HG03159 (cell line): Measurements from ENCODE around the gene LIPM.

ENCODE experiments used
- ATAC-seq: cut with Tn5 transposase; IDR thresholded peaks from one replicate; pipeline ENCODE4 v1.9.1; 2021; ENCODE audit warnings: mild to moderate bottlenecking, moderate library complexity; ENCODE audit not compliant: unreplicated experiment

The LIPM gene

DNA sequence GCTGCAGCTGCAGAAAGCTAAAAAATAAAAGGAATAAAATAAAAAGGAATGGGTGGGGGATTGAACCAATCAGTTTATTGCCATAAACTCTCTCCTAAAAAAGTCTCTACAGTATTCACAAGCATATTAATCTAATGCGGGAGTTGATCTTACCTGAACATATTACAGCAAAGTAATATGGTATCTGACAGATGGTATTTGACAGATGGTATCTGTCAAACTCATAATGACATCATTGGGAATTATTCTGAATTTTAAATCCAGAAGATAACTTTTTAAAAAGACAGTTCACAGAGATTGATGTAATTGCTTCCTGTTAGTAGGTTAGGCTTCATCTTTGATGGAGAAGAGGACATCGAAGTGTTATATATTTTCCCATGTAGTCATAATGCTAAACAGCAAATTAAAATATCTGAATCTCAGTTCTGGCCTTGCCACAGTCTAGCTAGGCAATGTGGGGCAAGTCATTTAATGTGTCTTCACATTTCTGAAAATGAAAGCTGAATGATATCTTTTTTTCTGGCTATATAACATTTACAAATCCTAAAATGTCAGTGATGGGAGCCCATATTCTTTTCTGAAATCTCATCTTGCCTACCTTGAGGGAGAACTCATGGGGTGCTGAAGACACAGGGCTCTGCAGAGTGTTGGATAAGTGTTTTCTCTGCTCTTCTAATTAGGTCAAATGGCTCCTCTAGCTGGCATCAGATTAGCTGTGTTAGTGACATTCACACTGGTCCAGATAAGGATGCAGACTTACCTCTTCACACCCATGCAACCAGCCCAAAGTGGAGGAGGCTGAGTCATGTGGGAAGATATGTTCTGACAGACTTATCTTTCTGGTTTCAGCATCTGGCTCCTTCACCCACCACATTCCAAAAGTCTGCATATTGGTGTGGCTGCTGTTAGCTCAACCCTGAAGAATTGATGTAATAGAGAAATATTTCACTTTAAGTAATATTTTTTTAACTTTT lies 2.1 kb upstream of the LIPM start:
- ATAC-seq = no peak

DNA sequence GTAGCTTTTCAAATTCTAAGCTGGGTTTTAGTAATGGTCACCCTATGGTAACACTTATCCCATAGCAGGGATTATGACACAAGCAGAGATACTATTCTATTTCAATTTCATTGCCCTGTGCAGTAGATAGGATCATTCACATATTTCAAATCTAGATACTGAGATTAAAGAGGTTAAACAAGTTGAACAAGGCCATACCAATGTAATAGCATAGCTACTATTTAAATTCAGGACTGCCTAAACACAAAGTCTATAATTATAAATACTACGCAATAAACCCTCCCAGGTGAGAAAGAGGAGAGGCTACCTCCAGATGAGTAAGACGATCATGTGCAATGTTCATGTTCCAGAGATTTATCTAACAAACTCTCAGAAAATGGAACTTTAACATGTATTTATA lies 1.1 kb downstream of the LIPM start:
- ATAC-seq = no peak

DNA sequence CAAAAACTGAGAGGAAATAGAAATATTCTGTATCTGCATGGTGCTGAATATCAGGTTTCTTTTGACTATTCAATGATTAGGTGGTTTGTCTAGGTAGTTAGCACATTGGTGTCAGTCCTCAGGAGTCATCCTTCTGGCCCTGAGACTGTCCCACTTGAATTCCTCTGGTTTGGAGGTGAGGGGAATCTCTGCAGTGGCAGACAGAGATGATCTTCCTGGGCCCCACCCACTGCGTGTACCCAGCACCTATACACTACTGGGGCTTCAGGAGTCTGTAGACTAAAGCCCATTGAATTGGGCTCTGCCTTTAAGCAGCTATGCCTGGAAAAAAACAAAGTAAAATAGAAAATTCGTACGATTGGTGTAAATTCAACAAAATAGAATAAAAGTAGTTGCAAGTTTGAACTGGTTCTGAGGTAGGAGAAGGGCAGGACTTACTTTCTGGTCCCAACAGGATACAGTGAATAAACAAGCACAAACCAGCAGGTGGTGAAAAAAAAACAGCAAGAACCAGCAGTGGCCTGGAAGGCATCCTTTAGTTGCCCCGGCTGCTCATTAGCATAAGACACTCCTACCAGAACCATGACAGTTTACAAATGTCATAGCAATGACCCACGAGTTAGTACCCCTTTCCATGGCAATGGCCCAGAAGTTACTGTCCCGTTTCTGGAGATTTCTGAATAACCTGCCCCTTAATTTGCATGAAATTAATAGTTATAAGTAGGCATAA lies 1.7 kb downstream of the LIPM start:
- ATAC-seq = no peak

DNA sequence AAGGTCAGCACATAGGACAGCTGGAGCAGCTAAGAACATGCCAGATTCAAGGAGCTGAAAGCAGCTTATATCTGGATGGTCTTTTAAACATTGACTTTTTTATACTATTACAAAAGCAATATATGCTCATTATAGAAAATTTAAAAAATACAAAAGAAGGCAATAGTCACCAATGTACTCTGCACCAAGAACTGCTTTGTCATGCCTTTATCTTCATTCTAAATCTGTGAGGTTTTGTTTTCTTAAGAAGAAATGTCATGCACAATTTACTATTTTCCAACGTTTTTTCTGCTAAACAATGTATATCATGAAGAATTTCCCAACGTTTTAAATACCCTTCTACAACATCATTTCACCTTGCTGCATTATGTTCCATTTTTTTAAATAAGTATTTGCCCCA lies 2.8 kb downstream of the LIPM start:
- ATAC-seq = no peak

DNA sequence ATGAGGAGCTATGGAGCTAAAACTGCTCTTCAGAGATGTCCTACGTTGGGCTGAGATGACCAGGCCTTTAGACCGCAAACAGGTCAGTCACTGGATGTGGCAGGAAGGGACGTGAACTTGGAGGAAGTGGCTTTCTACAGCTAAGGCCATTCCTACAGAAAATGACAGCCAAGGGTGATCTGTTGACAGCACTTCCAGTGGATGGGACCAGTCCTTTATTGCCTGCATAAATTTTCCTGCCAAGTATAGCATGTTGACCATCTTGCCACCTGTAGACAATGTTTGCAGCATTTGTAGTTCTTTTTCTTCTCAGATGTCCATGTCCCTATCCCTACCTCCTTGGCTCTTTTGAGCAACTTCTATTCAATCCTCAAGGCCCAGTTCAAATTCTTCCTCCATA lies 3.4 kb downstream of the LIPM start:
- ATAC-seq = no peak

DNA sequence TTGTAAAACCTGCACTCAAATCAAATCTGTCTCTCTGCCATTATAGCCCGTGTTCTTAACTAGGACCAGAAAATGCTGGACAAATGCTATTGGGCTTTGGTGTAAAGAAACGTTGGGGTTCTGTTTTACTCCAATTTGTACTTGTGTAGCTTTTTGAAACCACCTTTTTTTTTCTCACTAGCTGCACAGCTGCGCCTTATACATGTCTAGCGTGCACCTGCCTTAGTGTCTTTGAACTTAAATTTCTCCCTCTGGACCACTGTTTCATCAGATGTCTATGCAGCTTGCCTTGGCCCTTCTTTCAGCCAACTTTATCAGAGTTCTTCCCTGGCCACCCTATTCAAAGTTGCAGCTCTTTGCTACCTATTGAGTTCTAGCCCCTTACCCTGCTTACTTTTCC lies 7.1 kb downstream of the LIPM start:
- ATAC-seq = no peak

DNA sequence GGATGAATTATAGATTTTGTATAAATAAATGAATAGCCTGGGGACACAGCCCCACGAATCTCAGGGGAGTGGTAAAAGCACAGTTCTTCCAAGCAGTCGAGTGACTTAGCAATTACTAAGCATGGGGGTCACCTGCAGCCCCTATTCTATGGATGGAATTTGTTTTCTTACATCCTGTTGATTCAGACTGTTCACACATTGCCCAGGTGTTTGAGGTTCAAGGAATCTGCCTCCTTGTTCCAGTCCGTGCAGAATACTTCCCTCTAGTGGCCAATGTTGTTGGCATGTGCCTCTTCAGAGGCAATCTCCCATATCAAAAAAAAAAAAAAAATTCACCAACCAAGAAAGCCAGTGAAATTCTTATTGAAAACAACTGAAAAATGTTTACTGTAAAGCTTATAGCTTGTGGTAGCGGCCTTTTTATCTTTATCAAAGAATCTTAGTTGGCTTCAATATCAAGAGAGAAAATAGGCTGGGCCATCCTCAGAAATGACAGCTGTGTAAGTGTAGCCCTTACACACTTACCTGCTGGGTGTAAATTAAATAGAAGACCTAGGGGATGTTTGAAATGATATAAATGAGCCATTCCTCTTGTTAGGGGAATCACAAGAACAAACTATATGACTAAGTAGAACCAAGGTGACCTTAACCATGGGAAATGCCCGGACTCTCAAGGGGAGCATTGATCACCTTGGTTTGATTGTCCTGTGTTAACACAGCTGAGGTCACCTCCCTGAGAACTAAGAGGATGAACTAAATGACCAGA lies 7.8 kb downstream of the LIPM start:
- no peak for ATAC-seq

DNA sequence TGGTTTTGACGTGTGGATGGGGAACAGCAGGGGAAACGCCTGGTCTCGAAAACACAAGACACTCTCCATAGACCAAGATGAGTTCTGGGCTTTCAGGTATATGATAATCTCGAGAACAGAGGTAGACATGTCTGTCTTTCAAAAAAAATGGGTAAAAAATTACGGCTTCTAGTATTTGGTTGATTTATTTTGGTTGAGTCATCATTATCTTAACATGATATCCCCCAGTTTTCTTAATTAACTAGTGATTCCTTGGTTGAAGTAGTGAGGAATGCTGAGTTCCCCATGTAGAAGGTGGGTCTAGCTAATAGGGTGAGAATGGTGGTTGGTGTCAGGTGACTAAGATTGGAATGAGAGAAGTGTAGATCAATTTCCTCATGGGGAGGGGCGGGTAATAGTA lies 10.7 kb downstream of the LIPM start:
- ATAC-seq = no peak

DNA sequence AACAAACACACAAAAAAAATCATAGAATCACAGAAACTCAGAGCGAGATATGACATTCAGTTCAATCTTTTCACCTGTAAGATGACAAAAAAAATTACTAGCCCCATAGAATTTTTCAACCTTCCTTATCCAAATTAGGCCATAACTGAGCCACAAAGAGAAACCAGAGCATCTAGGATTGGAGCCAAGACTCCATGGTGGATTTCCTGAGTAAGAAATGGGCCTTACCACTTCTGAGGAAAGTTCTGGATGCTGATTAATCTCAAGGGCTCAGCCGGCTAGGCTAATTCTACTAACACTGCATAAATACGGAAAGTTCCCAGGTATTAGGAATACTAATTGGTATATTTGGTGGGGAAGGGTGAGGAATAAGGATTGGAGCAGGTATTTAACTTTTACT lies 16.8 kb downstream of the LIPM start:
- no peak for ATAC-seq

DNA sequence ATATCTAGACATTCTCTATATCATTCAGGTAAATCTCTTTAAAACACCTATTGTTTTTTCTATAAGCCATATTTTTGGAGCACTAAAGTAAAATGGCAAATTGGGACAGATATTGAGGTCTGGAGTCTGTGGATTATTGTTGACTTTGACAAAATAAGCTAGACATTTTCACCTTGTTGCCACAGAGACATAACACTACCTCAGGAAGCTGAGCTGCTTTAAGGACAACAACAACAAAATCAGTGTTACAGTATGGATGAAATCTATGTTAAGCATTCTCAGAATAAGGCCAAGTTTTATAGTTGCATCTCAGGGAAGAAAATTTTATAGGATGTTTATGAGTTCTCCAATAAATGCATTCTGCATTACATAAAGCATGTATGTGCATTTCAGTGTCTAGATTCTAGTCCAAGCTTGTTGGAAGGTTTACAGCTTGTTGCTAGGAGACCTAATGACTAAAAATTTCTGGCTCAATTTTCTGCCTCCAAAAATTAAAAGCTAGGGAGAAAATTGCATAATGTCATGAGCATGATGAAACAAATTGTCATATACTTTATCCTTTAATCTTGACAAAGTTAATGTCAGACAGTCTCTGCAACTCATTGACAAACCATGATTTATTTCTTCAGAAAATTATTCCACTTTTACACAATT lies 18.3 kb downstream of the LIPM start:
- no peak for ATAC-seq

DNA sequence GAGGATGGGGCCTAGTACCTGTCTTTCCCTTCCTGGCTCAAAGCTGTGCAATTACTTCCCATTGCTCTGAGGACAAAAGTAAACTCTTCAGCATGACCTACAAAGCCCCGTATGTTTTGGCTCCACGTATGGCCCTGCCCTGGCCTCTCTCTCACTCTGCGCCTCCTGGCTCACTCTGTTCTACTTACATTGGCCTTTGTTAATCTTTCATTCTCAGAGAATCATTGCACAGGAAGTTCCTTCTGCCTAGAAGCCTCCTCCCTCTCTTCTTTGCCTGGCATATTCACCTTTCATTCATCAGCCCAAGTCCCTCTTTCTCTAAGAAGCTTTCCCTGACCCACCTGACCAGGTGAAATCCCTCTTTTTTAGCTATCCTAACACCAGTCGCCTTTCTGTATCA lies 23.9 kb downstream of the LIPM start:
- ATAC-seq = no peak

DNA sequence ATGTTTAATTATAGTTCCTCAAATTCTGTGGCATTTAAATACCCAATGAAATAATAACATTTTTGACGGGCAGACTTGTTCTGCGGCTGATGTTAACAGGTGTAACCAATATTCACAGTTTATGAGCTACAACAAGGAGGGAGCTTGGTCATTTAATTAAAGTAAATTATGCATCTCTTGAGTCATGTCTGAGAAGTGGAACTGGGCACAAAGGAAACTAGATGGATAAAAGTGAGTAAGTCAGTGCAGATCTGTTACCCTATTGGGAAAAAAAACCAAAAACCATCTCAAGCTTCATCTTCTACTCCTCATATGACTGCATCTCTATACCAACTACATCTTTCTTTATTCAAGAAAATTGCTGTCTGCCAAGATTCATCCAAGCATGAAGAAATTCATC lies 25.1 kb downstream of the LIPM start:
- no peak for ATAC-seq

DNA sequence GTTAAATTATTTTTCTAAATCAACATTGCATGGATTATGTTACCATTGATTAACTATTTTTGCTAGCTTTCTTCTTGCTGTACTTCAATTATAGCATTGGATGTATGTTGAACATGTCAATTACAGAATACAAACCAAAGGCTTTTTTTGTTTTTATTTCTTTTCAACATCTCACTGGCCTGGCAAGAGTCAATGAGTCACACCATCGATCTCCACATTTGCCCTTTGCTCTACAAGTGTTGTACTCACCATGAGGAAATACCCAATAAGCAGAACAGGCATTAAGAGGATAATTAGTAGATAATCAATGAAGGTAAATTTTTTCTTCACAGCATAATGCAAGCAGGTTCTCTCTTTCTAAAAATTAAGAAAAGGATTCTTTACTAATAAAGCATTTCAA lies 25.8 kb downstream of the LIPM start:
- no peak for ATAC-seq

DNA sequence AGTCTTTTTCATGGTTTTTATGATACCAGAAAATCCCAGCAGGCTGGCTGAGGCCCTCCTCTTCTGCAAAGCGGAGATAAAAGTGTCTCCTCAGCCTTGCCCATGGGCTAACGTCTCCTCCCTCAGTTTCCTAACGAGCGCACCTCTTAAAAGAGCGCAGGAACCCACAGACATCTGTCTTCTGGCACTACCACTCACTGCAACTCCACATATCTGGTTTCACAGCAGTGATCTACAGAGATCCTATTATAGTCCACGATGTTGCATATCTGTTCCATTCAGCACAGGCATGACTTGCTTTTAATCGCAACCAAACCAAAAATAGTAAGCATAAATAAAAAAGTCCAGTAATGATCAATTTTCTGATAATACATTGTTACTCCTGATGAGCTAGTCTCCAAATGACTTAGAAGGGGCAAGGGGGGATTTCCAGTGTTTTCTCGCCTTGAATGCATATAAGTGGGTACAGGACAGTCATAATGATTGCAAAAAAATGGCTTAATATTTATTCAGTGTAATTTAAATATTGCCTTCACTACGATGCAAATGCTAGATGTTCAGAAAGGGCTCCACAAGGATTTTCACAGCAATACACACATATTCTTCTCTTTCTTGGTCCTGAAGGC lies 28.2 kb downstream of the LIPM start:
- no peak for ATAC-seq

DNA sequence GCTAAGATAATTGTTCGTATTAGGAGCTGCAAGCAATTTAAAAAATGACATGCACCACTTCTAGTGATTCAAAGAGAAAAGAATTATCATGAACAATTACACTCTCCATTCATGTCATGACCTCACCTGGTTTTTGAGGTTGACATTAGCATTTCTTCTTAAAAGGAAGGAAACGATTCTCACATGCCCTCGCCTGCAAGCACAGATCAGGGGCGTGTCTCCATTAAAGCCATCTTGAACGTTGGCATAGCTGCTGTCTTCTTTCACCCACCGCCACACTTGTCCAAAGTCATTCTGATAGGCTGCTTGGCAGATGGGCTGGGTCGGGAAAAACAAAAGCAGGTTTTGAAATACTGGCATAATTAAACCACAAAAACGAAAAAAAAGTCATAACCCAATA lies 29.2 kb downstream of the LIPM start:
- no peak for ATAC-seq

DNA sequence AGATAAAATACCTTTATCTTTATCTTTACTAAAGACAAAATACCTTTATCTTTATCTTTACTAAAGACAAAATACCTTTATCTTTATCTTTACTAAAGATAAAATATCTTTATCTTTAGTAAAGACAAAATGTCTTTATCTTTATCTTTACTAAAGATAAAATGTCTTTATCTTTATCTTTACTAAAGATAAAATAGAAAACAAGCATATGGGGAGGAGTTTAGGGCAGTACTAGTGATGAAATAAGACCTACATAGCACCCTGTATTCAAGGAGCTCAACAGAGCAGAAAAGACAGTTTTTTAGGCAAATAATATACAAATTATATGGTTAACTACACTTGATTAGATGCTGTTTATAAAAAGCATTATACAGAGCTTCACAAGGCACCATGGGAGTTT lies 29.8 kb downstream of the LIPM start:
- no peak for ATAC-seq

DNA sequence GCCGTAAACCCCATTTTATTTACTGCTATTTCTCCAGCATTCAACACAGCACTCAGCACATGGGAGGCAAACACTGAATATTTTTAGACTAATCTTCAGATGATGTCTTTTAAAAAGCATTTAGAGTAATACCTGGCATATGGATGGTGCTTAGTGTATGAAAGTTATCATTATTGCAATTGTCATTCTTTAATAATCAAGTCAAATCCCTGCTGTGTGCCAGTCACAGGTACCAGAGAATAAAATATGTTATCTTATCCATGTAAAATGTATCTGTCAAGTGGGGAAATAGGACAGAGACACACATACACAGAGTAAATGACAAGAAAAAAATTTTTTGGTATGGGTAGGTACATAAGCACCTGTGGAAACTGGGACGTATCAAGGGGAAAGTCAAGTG lies 30.6 kb downstream of the LIPM start:
- ATAC-seq = no peak

DNA sequence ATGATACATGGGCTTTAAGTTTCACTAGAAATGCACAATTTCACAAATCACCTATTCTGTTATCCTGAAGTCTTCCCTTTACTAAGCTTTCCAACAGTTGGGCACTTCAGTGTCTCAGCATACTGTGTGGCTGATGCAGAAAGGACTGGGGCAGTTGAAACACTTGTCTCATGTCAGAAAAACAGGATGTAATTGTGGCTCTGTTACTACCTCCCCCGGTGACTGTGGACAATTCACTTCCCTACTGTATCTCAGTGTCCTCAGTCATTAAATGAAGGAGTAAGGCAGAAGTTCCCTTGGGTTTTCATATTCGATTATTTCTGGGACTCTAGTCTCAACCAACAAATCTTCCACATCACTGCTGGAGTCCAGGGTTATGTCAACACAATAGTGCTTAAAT lies 31.2 kb downstream of the LIPM start:
- ATAC-seq = no peak

DNA sequence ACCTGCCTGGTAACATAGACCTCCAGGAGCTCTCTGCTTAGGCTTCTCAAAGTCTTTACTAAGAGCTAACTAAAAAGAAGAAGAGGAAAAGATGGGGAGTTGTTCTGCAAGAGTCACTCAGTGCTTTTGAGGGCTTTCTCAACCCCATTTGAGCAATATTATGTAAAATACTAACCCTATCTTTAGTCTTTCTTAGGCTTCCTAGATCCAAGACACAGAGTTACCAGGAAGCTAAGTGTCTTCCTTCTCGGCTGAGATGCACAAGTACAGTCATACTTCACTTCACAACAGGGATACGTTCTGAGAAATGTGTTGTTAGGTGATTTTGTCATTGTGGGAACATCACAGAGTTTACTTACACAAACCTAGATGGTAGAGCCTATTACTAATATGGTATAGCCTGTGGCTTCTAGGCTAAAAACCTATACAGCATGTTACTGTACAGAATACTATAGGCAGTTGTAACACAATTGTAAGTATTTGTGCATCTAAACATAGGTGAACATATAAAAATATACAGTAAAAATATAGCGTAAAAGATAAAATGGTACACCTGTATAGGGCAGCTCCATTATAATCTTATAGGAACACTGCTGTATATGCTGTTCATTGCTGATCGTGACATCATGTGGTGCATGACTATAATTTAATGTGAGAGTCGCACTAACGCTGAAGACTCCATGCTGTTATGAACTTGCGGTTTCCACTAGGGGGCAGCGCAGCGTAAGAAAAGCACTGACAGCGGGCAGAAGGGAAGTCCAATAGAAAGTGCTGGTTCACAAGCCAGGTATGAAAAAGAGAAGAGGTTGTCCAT lies 32.8 kb downstream of the LIPM start:
- peak; percentile 80 for ATAC-seq

DNA sequence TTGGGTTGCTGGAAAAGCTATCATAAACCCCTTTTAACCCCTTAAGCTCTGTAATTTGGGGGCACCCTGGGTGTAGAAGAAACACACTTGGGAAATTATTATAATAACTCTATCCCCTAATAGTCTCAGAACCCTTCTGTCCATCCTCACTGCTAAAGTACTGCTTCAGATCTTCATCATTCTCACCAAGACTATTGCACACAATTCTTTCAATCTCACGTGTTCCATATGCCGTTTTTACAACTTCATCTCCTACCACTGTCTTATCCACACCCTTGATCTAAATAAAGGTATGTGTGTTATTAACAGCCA lies 33.3 kb downstream of the LIPM start:
- no peak for ATAC-seq
